ENCODE data around the gene INPP4A.

INPP4A gene

GRCh38 chr2:98582523-98582922 lies 137.9 kb downstream of the INPP4A start:
- Histone ChIP-seq H3K27ac (ENCODE audit: low read length) (no peak overlapping the region), H2AFZ (ENCODE audit: low read depth, low read length) (no peak overlapping the region), H3K9ac (ENCODE audit: low read length) (no peak overlapping the region), H3K79me2 (ENCODE audit: low read length) (no peaks in the 10 kb centered on the region), H3K27me3 (ENCODE audit: low read depth, low read length) (no peaks in the 10 kb centered on the region), H3K36me3 (replicated peaks; ENCODE audit: low read depth, low read length) (no peaks in the 10 kb centered on the region), H3K4me2 (ENCODE audit: low read length) (no peak overlapping the region), H4K20me1 (ENCODE audit: insufficient read depth, low read length) (no peaks in the 10 kb centered on the region), H3K4me3 (ENCODE audit: low read length) (no peak overlapping the region), H3K4me1 (ENCODE audit: low read length) (peaks cover 5% of the 10 kb centered on the region; the same call in 1 of the 2 replicates), H3K9me3 (ENCODE audit: insufficient read depth, low read length) (no peaks in the 10 kb centered on the region)
- TF ChIP-seq EZH2phosphoT487 (IDR thresholded peaks at IDR 0.05; ENCODE audit: low read depth) = no peak
- no peak for TF ChIP-seq CTCF (IDR thresholded peaks at IDR 0.05; ENCODE audit: low read depth, low read length)

GRCh38 chr2:98583276-98583675 lies 138.6 kb downstream of the INPP4A start:
- Histone ChIP-seq H3K79me2 (ENCODE audit: low read length) (no peaks in the 10 kb centered on the region), H4K20me1 (ENCODE audit: insufficient read depth, low read length) (no peaks in the 10 kb centered on the region), H3K9me3 (ENCODE audit: insufficient read depth, low read length) (no peaks in the 10 kb centered on the region), H3K27ac (ENCODE audit: low read length) (no peak overlapping the region), H3K36me3 (replicated peaks; ENCODE audit: low read depth, low read length) (no peaks in the 10 kb centered on the region), H3K4me2 (ENCODE audit: low read length) (no peak overlapping the region), H3K4me3 (ENCODE audit: low read length) (no peak overlapping the region), H3K4me1 (ENCODE audit: low read length) (peaks cover 5% of the 10 kb centered on the region; the same call in 1 of the 2 replicates), H3K27me3 (ENCODE audit: low read depth, low read length) (no peaks in the 10 kb centered on the region), H2AFZ (ENCODE audit: low read depth, low read length) (no peak overlapping the region), H3K9ac (ENCODE audit: low read length) (no peak overlapping the region)
- no peak for TF ChIP-seq CTCF (IDR thresholded peaks at IDR 0.05; ENCODE audit: low read depth, low read length)
- TF ChIP-seq EZH2phosphoT487 (IDR thresholded peaks at IDR 0.05; ENCODE audit: low read depth) = no peak

GRCh38 chr2:98583816-98584618 lies 139.4 kb downstream of the INPP4A start:
- Histone ChIP-seq H3K9me3 (ENCODE audit: insufficient read depth, low read length) (no peaks in the 10 kb centered on the region), H3K4me1 (ENCODE audit: low read length) (peaks cover 5% of the 10 kb centered on the region; the same call in 1 of the 2 replicates), H3K4me2 (ENCODE audit: low read length) (no peak overlapping the region), H3K36me3 (replicated peaks; ENCODE audit: low read depth, low read length) (no peaks in the 10 kb centered on the region), H3K27me3 (ENCODE audit: low read depth, low read length) (no peaks in the 10 kb centered on the region), H3K79me2 (ENCODE audit: low read length) (no peaks in the 10 kb centered on the region), H2AFZ (ENCODE audit: low read depth, low read length) (no peak overlapping the region), H4K20me1 (ENCODE audit: insufficient read depth, low read length) (no peaks in the 10 kb centered on the region), H3K9ac (ENCODE audit: low read length) (no peak overlapping the region), H3K27ac (ENCODE audit: low read length) (no peak overlapping the region), H3K4me3 (ENCODE audit: low read length) (no peak overlapping the region)
- no peak for TF ChIP-seq EZH2phosphoT487 (IDR thresholded peaks at IDR 0.05; ENCODE audit: low read depth)
- no peak for TF ChIP-seq CTCF (IDR thresholded peaks at IDR 0.05; ENCODE audit: low read depth, low read length)

- Histone ChIP-seq H3K9ac (ENCODE audit: low read length) (no peak overlapping the region), H3K4me2 (ENCODE audit: low read length) (no peak overlapping the region), H3K4me3 (ENCODE audit: low read length) (no peak overlapping the region), H3K27ac (ENCODE audit: low read length) (no peak overlapping the region), H3K36me3 (replicated peaks; ENCODE audit: low read depth, low read length) (no peaks in the 10 kb centered on the region), H3K27me3 (ENCODE audit: low read depth, low read length) (no peaks in the 10 kb centered on the region), H3K79me2 (ENCODE audit: low read length) (no peaks in the 10 kb centered on the region), H4K20me1 (ENCODE audit: insufficient read depth, low read length) (no peaks in the 10 kb centered on the region), H2AFZ (ENCODE audit: low read depth, low read length) (no peak overlapping the region), H3K4me1 (ENCODE audit: low read length) (peaks cover 5% of the 10 kb centered on the region; the same call in 1 of the 2 replicates), H3K9me3 (ENCODE audit: insufficient read depth, low read length) (no peaks in the 10 kb centered on the region)
- TF ChIP-seq EZH2phosphoT487 (IDR thresholded peaks at IDR 0.05; ENCODE audit: low read depth) = no peak
- TF ChIP-seq CTCF (IDR thresholded peaks at IDR 0.05; ENCODE audit: low read depth, low read length) = no peak
These were observed 140.7 kb downstream of the INPP4A start for GRCh38 chr2:98585386-98585785.

Data from OCI-LY3 (cell line).